KMS-11 (cell line): ENCODE results near the gene PDZRN4.

Experiments used
- H2AFZ ChIP-seq: fragments of 200-600 bp; sonication (generic); 2 replicates; pipeline ENCODE4 v1.6.1; 2016; ENCODE audit warnings: antibody characterized with exemption, mixed run types, low read depth
- H3K27ac ChIP-seq: fragments of 200-600 bp; sonication (generic); 2 replicates; pipeline ENCODE4 v1.6.1; 2016; ENCODE audit warnings: mild to moderate bottlenecking, mixed run types
- H3K27me3 ChIP-seq: fragments of 200-600 bp; sonication (generic); 2 replicates; pipeline ENCODE4 v1.6.1; 2017; ENCODE audit warnings: mild to moderate bottlenecking, low read depth, mixed run types, moderate library complexity; ENCODE audit not compliant: insufficient read depth
- H3K36me3 ChIP-seq: fragments of 200-600 bp; sonication (generic); 2 replicates; pipeline ENCODE4 v1.6.1; 2017; ENCODE audit warnings: mild to moderate bottlenecking, mixed run types; ENCODE audit not compliant: insufficient read depth
- H3K4me1 ChIP-seq: fragments of 200-600 bp; sonication (generic); 2 replicates; pipeline ENCODE4 v1.6.1; 2016; ENCODE audit warnings: mild to moderate bottlenecking, low read depth, mixed run types; ENCODE audit not compliant: poor library complexity, severe bottlenecking
- H3K4me2 ChIP-seq: fragments of 200-600 bp; sonication (generic); 2 replicates; pipeline ENCODE4 v1.7.0; 2016; ENCODE audit warnings: mild to moderate bottlenecking, mixed run types
- H3K4me3 ChIP-seq: fragments of 200-600 bp; sonication (generic); IDR thresholded peaks from 2 replicates; pipeline ENCODE4 v1.6.1; 2017; ENCODE audit warnings: low read depth, low read length, mixed read lengths; ENCODE audit not compliant: insufficient read depth
- H3K79me2 ChIP-seq: fragments of 200-600 bp; sonication (generic); 2 replicates; pipeline ENCODE4 v1.6.1; 2016; ENCODE audit warnings: low read depth, mixed run types; ENCODE audit not compliant: insufficient read depth
- H3K9ac ChIP-seq: fragments of 200-600 bp; sonication (generic); 2 replicates; pipeline ENCODE4 v1.6.1; 2016; ENCODE audit warnings: mild to moderate bottlenecking, mixed run types
- H4K20me1 ChIP-seq: fragments of 200-600 bp; sonication (generic); 2 replicates; pipeline ENCODE4 v1.6.1; 2016; ENCODE audit warnings: mild to moderate bottlenecking, mixed run types; ENCODE audit not compliant: insufficient read depth
- TF ChIP-seq, protein P1 (sequence below): fragments of 200-600 bp; sonication (generic); conservative IDR thresholded peaks from 2 replicates; pipeline ENCODE4 v1.6.1; 2017; ENCODE audit warnings: low read depth, mild to moderate bottlenecking, antibody characterized with exemption, low read length, moderate library complexity, mixed read lengths

Gene PDZRN4

DNA sequence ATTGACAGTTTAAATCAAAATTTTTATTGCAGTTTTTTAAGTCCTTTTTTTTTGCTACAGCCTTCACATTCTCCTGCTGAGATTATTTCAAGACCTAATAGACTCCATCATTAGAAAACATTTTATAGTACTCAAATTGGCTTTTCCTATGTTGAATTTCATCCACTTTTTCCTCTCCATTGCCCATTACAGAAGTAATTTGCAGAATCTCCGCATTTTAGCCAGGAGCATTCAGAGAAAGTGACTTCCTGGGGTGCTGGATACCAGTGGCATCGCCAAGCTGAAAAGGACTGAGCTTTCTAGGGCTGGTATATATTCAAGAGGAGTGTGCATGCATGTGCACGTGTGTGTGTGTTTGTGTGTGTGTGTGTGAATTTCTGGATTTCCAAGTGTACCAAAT, 340.8 kb downstream of the PDZRN4 start:
- H3K36me3 ChIP-seq = no peaks in the 10 kb centered on the region
- H3K79me2 ChIP-seq = no peaks in the 10 kb centered on the region
- H3K4me2 ChIP-seq = no peak overlapping the region
- no peaks in the 10 kb centered on the region for H3K4me1 ChIP-seq
- no peaks in the 10 kb centered on the region for H3K27me3 ChIP-seq
- no peak overlapping the region for H3K4me3 ChIP-seq
- H4K20me1 ChIP-seq = no peaks in the 10 kb centered on the region
- no peak overlapping the region for H3K9ac ChIP-seq
- H3K27ac ChIP-seq = no peak overlapping the region
- TF ChIP-seq, protein P1, sequence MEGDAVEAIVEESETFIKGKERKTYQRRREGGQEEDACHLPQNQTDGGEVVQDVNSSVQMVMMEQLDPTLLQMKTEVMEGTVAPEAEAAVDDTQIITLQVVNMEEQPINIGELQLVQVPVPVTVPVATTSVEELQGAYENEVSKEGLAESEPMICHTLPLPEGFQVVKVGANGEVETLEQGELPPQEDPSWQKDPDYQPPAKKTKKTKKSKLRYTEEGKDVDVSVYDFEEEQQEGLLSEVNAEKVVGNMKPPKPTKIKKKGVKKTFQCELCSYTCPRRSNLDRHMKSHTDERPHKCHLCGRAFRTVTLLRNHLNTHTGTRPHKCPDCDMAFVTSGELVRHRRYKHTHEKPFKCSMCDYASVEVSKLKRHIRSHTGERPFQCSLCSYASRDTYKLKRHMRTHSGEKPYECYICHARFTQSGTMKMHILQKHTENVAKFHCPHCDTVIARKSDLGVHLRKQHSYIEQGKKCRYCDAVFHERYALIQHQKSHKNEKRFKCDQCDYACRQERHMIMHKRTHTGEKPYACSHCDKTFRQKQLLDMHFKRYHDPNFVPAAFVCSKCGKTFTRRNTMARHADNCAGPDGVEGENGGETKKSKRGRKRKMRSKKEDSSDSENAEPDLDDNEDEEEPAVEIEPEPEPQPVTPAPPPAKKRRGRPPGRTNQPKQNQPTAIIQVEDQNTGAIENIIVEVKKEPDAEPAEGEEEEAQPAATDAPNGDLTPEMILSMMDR = no peak
- H2AFZ ChIP-seq = no peak overlapping the region

DNA sequence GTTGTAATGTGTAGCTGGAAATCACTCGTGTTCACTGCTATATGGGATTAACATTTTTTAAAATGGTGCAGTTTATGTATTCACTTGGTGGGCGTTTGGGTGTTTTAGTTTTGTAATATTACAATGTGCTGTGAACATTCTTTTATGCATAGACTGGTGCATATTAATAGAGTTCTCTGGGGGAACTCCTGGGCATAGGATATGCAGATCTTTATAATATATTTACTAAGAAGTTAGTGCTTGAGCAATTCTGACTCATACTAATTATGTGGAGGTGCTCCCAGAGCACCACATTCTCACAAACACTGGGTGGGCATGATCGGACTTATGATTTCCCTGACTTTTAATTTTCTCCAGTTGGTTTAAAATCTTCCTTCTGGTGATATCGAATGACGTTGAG, 342.3 kb downstream of the PDZRN4 start:
- TF ChIP-seq, protein P1 = no peak
- no peaks in the 10 kb centered on the region for H3K79me2 ChIP-seq
- no peak overlapping the region for H3K4me3 ChIP-seq
- H3K9ac ChIP-seq = no peak overlapping the region
- H4K20me1 ChIP-seq = no peaks in the 10 kb centered on the region
- H3K4me1 ChIP-seq = no peaks in the 10 kb centered on the region
- no peak overlapping the region for H3K4me2 ChIP-seq
- no peak overlapping the region for H3K27ac ChIP-seq
- H3K36me3 ChIP-seq = no peaks in the 10 kb centered on the region
- no peaks in the 10 kb centered on the region for H3K27me3 ChIP-seq
- no peak overlapping the region for H2AFZ ChIP-seq

DNA sequence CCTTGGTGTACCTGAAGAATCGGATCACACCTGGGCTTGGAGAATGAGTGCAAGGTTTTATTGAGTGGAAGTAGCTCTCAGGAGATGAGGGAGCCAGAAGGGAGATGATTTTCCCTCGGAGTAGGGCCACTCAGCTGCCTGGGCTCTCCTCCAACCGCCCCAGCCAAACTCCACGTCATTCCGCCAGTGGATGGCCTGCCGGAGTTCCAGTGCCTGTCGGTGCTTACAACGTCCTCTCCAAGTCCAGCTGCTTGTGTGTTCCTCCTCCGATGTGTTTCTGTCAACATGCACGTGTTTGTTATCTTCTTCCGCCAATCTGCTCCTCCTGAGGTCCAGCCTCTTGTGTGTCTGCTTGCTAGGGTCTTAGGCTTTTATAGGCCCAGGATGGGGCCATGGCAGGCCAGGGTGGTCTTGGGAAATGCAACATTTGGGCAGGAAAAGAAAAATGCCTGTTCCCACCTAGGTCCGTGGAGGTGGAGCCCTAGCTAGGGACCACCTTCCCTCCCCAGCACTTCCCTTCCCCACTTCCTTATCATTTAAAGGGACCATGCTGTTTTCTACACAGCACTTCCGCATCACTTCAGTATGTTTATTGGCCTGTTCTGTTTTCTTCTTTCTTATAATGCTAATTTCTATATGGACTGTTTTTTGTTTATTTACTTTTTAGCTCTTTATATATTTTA, 343.2 kb downstream of the PDZRN4 start:
- Histone ChIP-seq H3K4me2 (no peak overlapping the region), H3K79me2 (no peaks in the 10 kb centered on the region), H3K27ac (no peak overlapping the region), H3K4me3 (no peak overlapping the region), H2AFZ (no peak overlapping the region), H3K4me1 (no peaks in the 10 kb centered on the region), H3K27me3 (no peaks in the 10 kb centered on the region), H4K20me1 (no peaks in the 10 kb centered on the region), H3K9ac (no peak overlapping the region), H3K36me3 (no peaks in the 10 kb centered on the region)
- TF ChIP-seq, protein P1 = no peak

DNA sequence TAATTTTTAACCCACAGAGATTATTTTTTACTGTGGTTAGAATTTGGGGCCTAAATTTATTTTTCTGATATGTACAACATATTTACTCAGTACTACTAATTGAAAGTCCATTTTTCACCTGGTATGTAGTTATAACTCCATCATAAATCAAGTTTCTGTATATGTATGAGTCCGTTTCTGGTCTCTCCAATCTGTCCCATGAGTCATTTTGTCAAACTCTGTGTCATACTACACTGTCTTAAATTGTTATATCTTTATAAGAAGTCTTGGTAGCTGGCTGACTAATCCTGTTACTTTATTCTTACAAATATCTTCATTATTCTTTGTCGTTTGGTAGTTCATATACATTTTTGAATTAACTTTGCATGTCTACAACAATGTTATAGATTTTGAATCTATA, 344.0 kb downstream of the PDZRN4 start:
- no peak overlapping the region for H2AFZ ChIP-seq
- no peaks in the 10 kb centered on the region for H3K36me3 ChIP-seq
- TF ChIP-seq, protein P1 = no peak
- H3K27ac ChIP-seq = no peak overlapping the region
- H3K79me2 ChIP-seq = no peaks in the 10 kb centered on the region
- H3K9ac ChIP-seq = no peak overlapping the region
- H3K27me3 ChIP-seq = no peaks in the 10 kb centered on the region
- H3K4me1 ChIP-seq = no peaks in the 10 kb centered on the region
- H4K20me1 ChIP-seq = no peaks in the 10 kb centered on the region
- no peak overlapping the region for H3K4me2 ChIP-seq
- no peak overlapping the region for H3K4me3 ChIP-seq
